OCI-LY3 (cell line): ENCODE data around the gene PRR18.

ENCODE experiments used
- EZH2phosphoT487 ChIP-seq: fragments of 200-600 bp; shearing (Covaris generic); IDR thresholded peaks from 2 replicates; pipeline ENCODE4 v1.6.1; 2018; ENCODE audit warnings: antibody characterized with exemption, mixed run types, low read depth
- TF ChIP-seq, protein P1 (sequence below): fragments of 200-600, 300-600 bp; sonication (generic); IDR thresholded peaks from 2 replicates; pipeline ENCODE4 v1.5.1; 2014; ENCODE audit warnings: antibody characterized with exemption, low read length, low read depth

DNA sequence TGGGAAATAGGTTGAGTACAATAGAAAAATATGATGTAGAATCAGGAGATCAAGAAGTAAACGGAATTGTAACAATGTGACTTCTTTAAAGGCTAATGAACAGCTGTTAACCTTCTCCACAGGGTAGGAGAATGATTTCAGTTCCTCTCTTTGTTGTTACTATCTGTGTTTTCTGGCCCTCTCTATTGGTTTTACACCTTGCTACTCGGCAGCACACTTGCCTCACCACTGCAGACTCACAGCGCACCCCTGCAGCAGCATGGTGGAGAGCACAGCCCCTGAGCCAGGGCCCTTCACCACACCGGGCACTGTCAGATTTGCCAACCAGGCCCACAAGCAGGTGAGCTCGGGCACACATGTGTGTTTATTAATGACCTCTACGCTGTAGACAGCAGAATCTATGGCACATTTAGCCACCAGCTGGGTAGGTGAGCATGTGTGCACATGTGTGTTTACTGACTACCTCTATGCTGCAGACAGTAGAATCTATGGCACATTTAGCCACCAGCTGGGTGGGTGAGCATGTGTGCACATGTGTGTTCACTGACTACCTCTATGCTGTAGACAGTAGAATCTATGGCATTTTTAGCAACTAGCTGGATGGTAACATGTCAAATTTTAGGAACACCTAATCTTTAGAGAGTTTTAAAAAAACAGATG is 17.3 kb upstream of the PRR18 start:
- TF ChIP-seq, protein P1, sequence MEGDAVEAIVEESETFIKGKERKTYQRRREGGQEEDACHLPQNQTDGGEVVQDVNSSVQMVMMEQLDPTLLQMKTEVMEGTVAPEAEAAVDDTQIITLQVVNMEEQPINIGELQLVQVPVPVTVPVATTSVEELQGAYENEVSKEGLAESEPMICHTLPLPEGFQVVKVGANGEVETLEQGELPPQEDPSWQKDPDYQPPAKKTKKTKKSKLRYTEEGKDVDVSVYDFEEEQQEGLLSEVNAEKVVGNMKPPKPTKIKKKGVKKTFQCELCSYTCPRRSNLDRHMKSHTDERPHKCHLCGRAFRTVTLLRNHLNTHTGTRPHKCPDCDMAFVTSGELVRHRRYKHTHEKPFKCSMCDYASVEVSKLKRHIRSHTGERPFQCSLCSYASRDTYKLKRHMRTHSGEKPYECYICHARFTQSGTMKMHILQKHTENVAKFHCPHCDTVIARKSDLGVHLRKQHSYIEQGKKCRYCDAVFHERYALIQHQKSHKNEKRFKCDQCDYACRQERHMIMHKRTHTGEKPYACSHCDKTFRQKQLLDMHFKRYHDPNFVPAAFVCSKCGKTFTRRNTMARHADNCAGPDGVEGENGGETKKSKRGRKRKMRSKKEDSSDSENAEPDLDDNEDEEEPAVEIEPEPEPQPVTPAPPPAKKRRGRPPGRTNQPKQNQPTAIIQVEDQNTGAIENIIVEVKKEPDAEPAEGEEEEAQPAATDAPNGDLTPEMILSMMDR: no peak
- TF ChIP-seq EZH2phosphoT487: no peak
